COR-L47 (cell line): ENCODE results near the gene SHE.

Source experiments
- DNase-seq: peaks from one replicate; lab custom pipeline; 2025; lab: John Stamatoyannopoulos, UW

Gene SHE

GRCh38 chr1:154446292-154446691 lies 55.9 kb downstream of the SHE start:
- no peak for DNase-seq

- no peak for DNase-seq
Observed at GRCh38 chr1:154445040-154445472, 57.2 kb downstream of the SHE start.

- no peak for DNase-seq
Observed at GRCh38 chr1:154443274-154444013, 58.8 kb downstream of the SHE start.

GRCh38 chr1:154442006-154442740 lies 60.0 kb downstream of the SHE start:
- DNase-seq, result no peak

- DNase-seq, result no peak
Observed at GRCh38 chr1:154441241-154441888, 60.8 kb downstream of the SHE start.

- no peak for DNase-seq
Observed at GRCh38 chr1:154440036-154440804, 62.0 kb downstream of the SHE start.

GRCh38 chr1:154436433-154436832 lies 65.8 kb downstream of the SHE start:
- no peak for DNase-seq

GRCh38 chr1:154435599-154436200 lies 66.5 kb downstream of the SHE start:
- DNase-seq, result no peak

GRCh38 chr1:154434346-154435085 lies 67.7 kb downstream of the SHE start:
- DNase-seq, result no peak

GRCh38 chr1:154433161-154433764 lies 68.9 kb downstream of the SHE start:
- no peak for DNase-seq

GRCh38 chr1:154431586-154432373 lies 70.4 kb downstream of the SHE start:
- DNase-seq, result no peak

- no peak for DNase-seq
Observed at GRCh38 chr1:154430903-154431302, 71.3 kb downstream of the SHE start.

- no peak for DNase-seq
Observed at GRCh38 chr1:154429841-154430611, 72.2 kb downstream of the SHE start.
